H9 (cell line): ENCODE measurements around the gene SLC25A42. TPM values are rescaled to one million over a fixed set of nuclear protein-coding genes. Genes with fewer than 3 reads are reported as not detected.

Source experiments
- DNase-seq: peaks from one replicate; pipeline ENCODE4 v3.0.0-alpha.2; 2017
- H2AFZ ChIP-seq: one replicate; pipeline ENCODE4 v1.6.1; 2013; ENCODE audit warnings: mild to moderate bottlenecking, low read length, control low read depth, moderate library complexity
- H2AK5ac ChIP-seq: 2 replicates; pipeline ENCODE4 v1.6.1; 2013; ENCODE audit warnings: low read length, control low read depth, mixed read lengths; ENCODE audit not compliant: insufficient read length
- H2BK120ac ChIP-seq: one replicate; pipeline ENCODE4 v1.6.1; 2013; ENCODE audit warnings: low read depth, mild to moderate bottlenecking, low read length, control low read depth, inconsistent platforms; ENCODE audit not compliant: poor library complexity, severe bottlenecking
- H2BK12ac ChIP-seq: 2 replicates; pipeline ENCODE4 v1.6.1; 2013; ENCODE audit warnings: low read length, control low read depth, mixed read lengths, low read depth; ENCODE audit not compliant: insufficient read length
- H2BK15ac ChIP-seq: 2 replicates; pipeline ENCODE4 v1.6.1; 2013; ENCODE audit warnings: low read depth, low read length, control low read depth
- H2BK20ac ChIP-seq: one replicate; pipeline ENCODE4 v1.6.1; 2013; ENCODE audit warnings: low read depth, mild to moderate bottlenecking, low read length, control low read depth, inconsistent platforms; ENCODE audit not compliant: poor library complexity, severe bottlenecking
- H2BK5ac ChIP-seq: 2 replicates; pipeline ENCODE4 v1.6.1; 2013; ENCODE audit warnings: low read length, control low read depth, mixed read lengths; ENCODE audit not compliant: insufficient read length
- H3K14ac ChIP-seq: 2 replicates; pipeline ENCODE4 v1.6.1; 2013; ENCODE audit warnings: low read length, control low read depth; ENCODE audit not compliant: insufficient read depth
- H3K18ac ChIP-seq: 2 replicates; pipeline ENCODE4 v1.6.1; 2013; ENCODE audit warnings: low read depth, mild to moderate bottlenecking, mixed read lengths, low read length, control low read depth; ENCODE audit not compliant: insufficient read length
- H3K23ac ChIP-seq: 2 replicates; pipeline ENCODE4 v1.6.1; 2013; ENCODE audit warnings: low read length, control low read depth, mixed read lengths, low read depth; ENCODE audit not compliant: insufficient read length
- H3K23me2 ChIP-seq: 2 replicates; pipeline ENCODE4 v1.6.1; 2013; ENCODE audit warnings: low read depth, mild to moderate bottlenecking, mixed read lengths, low read length, control low read depth; ENCODE audit not compliant: insufficient read length, poor library complexity, severe bottlenecking
- H3K27ac ChIP-seq: 2 replicates; pipeline ENCODE4 v1.5.1; 2013; ENCODE audit warnings: low read length, control low read depth, mixed read lengths, low read depth; ENCODE audit not compliant: insufficient read length
- H3K27me3 ChIP-seq: 2 replicates; pipeline ENCODE4 v1.6.1; 2013; ENCODE audit warnings: low read length, control low read depth, inconsistent platforms; ENCODE audit not compliant: insufficient read depth
- H3K4ac ChIP-seq: 2 replicates; pipeline ENCODE4 v1.6.1; 2013; ENCODE audit warnings: low read depth, mild to moderate bottlenecking, control low read depth, inconsistent platforms, low read length, moderate library complexity
- H3K4me1 ChIP-seq: 2 replicates; pipeline ENCODE4 v1.6.1; 2013; ENCODE audit warnings: low read length, control low read depth, inconsistent platforms; ENCODE audit not compliant: insufficient read depth
- H3K4me2 ChIP-seq: 2 replicates; pipeline ENCODE4 v1.6.1; 2013; ENCODE audit warnings: low read length, control low read depth, mixed read lengths; ENCODE audit not compliant: insufficient read length, insufficient read depth
- H3K56ac ChIP-seq: 2 replicates; pipeline ENCODE4 v1.6.1; 2013; ENCODE audit warnings: low read depth, mild to moderate bottlenecking, mixed read lengths, low read length, control low read depth; ENCODE audit not compliant: insufficient read length
- H3K79me1 ChIP-seq: 2 replicates; pipeline ENCODE4 v1.6.1; 2013; ENCODE audit warnings: low read depth, mild to moderate bottlenecking, moderate library complexity, low read length, control low read depth, inconsistent platforms; ENCODE audit not compliant: insufficient read depth, poor library complexity, severe bottlenecking
- H3K79me2 ChIP-seq: 2 replicates; pipeline ENCODE4 v1.6.1; 2013; ENCODE audit warnings: low read length, control low read depth, inconsistent platforms; ENCODE audit not compliant: insufficient read depth
- H3K9ac ChIP-seq: 2 replicates; pipeline ENCODE4 v1.6.1; 2013; ENCODE audit warnings: low read length, control low read depth, mixed read lengths; ENCODE audit not compliant: insufficient read length; ENCODE audit errors: extremely low read depth
- H3K9me3 ChIP-seq: one replicate; pipeline ENCODE4 v1.6.1; 2013; ENCODE audit warnings: low read depth, low read length, inconsistent platforms; ENCODE audit not compliant: control insufficient read depth
- H3T11ph ChIP-seq: one replicate; pipeline ENCODE4 v1.6.1; 2013; ENCODE audit warnings: mild to moderate bottlenecking, low read length, control low read depth, inconsistent platforms
- H4K20me1 ChIP-seq: one replicate; pipeline ENCODE4 v1.6.1; 2013; ENCODE audit not compliant: control insufficient read depth, insufficient read length, insufficient read depth
- H4K5ac ChIP-seq: 2 replicates; pipeline ENCODE4 v1.6.1; 2013; ENCODE audit warnings: low read depth, mild to moderate bottlenecking, mixed read lengths, low read length, control low read depth; ENCODE audit not compliant: insufficient read length
- H4K8ac ChIP-seq: replicated peaks from 2 replicates; pipeline ENCODE4 v1.6.1; 2013; ENCODE audit warnings: low read length, control low read depth, mixed read lengths, low read depth; ENCODE audit not compliant: insufficient read length
- H4K91ac ChIP-seq: 2 replicates; pipeline ENCODE4 v1.6.1; 2013; ENCODE audit warnings: low read depth, mild to moderate bottlenecking, moderate library complexity, mixed read lengths, low read length, control low read depth; ENCODE audit not compliant: insufficient read length
- H3K27ac Mint-ChIP-seq, 3 experiments: 2 replicates in 2 of 3; 3 replicates in 1 of 3; pipeline ENCODE4 v1.8.0; 2020 to 2021; ENCODE audit warnings: mixed read lengths in 3 of 3, mild to moderate bottlenecking in 1 of 3, moderate library complexity in 1 of 3
- H3K27me3 Mint-ChIP-seq: 2 replicates; pipeline ENCODE4 v1.8.0; 2021; ENCODE audit warnings: low read depth, mild to moderate bottlenecking, moderate library complexity, mixed read lengths
- H3K36me3 Mint-ChIP-seq, 3 experiments: 2 replicates in 2 of 3; 3 replicates in 1 of 3; pipeline ENCODE4 v1.8.0; 2020 to 2021; ENCODE audit warnings: low read depth in 3 of 3, mixed read lengths in 3 of 3; ENCODE audit not compliant: insufficient read depth in 1 of 3
- H3K4me1 Mint-ChIP-seq, 2 experiments: 2 replicates each; pipeline ENCODE4 v1.8.0; 2020; ENCODE audit warnings: mixed read lengths in 2 of 2
- H3K4me3 Mint-ChIP-seq, 2 experiments: 2 replicates in 1 of 2; 3 replicates in 1 of 2; pipeline ENCODE4 v1.8.0; 2020 to 2021; ENCODE audit warnings: mild to moderate bottlenecking in 2 of 2, mixed read lengths in 2 of 2, moderate library complexity in 1 of 2
- H3K9me3 Mint-ChIP-seq, 2 experiments: 2 replicates in 1 of 2; 3 replicates in 1 of 2; pipeline ENCODE4 v1.8.0; 2020; ENCODE audit warnings: mild to moderate bottlenecking in 2 of 2, mixed read lengths in 2 of 2, moderate library complexity in 1 of 2
- WGBS: extraction: QIAGEN DNeasy Blood & Tissue Kit; methylation state at CpG from one replicate; pipeline ENCODE4 v1.1.7; 2013; ENCODE audit warnings: missing lambda C conversion rate, low lambda C conversion rate, mixed read lengths; ENCODE audit not compliant: insufficient read length; ENCODE audit errors: extremely low coverage; 5-methylcytosine and 5-hydroxymethylcytosine counted together
- total RNA-seq: library from RNA; stranded (reverse); gene quantifications from 2 replicates; pipeline ENCODE4 v1.2.1, GENCODE V29; 2021
- TF ChIP-seq, protein P1 (sequence below): fragments of 200-600 bp; sonication (generic); conservative IDR thresholded peaks from 3 replicates; pipeline ENCODE4 v1.8.0; 2021; ENCODE audit warnings: antibody characterized with exemption, mild to moderate bottlenecking

The SLC25A42 gene
- total RNA-seq, 1 experiment from 2014 or later: 3.6 TPM

DNA sequence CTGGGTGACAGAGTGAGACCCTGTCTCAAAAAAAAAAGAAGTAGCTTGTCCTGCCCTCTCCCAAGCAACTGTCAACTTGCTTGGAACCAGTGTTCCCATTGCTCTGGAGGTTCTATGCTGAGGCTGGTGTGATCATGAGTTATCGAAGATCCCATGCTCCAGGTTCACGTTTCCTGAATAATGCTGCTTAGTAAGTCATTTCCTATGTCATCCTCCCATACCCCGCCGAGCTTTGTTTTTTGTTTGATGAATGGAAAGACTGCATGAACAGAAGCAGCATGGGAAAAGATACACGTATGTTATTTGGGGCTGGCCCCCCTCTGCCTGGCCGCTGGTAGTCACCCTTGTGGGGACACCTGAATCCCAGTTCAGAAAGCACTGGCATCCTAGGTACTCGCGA is 11.3 kb downstream of the SLC25A42 start:
- Histone ChIP-seq H3T11ph (no peak overlapping the region), H4K91ac (no peak overlapping the region), H2BK5ac (no peak overlapping the region), H3K14ac (no peak overlapping the region), H2AK5ac (no peak overlapping the region), H2BK120ac (no peak overlapping the region), H3K27me3 (no peaks in the 10 kb centered on the region; the same call in 1 of the 2 replicates), H3K79me2 (no peaks in the 10 kb centered on the region), H3K23me2 (no peaks in the 10 kb centered on the region), H3K9me3 (no peaks in the 10 kb centered on the region), H3K27ac (no peak overlapping the region), H2AFZ (no peak overlapping the region), H3K9ac (no peak overlapping the region), H2BK12ac (no peak overlapping the region), H3K4me1 (no peaks in the 10 kb centered on the region), H4K8ac (no peak overlapping the region), H2BK15ac (no peak overlapping the region), H2BK20ac (no peak overlapping the region), H3K18ac (no peak overlapping the region), H4K20me1 (no peaks in the 10 kb centered on the region), H3K4me2 (no peak overlapping the region), H3K23ac (no peak overlapping the region), H3K56ac (no peak overlapping the region), H3K4ac (no peak overlapping the region), H4K5ac (no peak overlapping the region), H3K79me1 (no peaks in the 10 kb centered on the region)
- peaks cover 87% of the 10 kb centered on the region for H3K27me3 Mint-ChIP-seq
- no peak for DNase-seq
- no peak overlapping the region for H3K4me3 Mint-ChIP-seq
- TF ChIP-seq, protein P1, sequence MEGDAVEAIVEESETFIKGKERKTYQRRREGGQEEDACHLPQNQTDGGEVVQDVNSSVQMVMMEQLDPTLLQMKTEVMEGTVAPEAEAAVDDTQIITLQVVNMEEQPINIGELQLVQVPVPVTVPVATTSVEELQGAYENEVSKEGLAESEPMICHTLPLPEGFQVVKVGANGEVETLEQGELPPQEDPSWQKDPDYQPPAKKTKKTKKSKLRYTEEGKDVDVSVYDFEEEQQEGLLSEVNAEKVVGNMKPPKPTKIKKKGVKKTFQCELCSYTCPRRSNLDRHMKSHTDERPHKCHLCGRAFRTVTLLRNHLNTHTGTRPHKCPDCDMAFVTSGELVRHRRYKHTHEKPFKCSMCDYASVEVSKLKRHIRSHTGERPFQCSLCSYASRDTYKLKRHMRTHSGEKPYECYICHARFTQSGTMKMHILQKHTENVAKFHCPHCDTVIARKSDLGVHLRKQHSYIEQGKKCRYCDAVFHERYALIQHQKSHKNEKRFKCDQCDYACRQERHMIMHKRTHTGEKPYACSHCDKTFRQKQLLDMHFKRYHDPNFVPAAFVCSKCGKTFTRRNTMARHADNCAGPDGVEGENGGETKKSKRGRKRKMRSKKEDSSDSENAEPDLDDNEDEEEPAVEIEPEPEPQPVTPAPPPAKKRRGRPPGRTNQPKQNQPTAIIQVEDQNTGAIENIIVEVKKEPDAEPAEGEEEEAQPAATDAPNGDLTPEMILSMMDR: no peak
- no peak overlapping the region for H3K27ac Mint-ChIP-seq
- H3K36me3 Mint-ChIP-seq: no peaks in the 10 kb centered on the region; a peak in 1 of 7 replicates
- H3K9me3 Mint-ChIP-seq: no peaks in the 10 kb centered on the region
- H3K4me1 Mint-ChIP-seq: peaks cover 3% of the 10 kb centered on the region in 2 experiments; a peak in 2 of 4 replicates
- no CpG with 5 or more reads among the region's 8 CpGs for WGBS
